B cell (primary cell): ENCODE data around the gene NBEAL2.

ENCODE experiments used
- CTCF ChIP-seq: fragments of 200-600 bp; IDR thresholded peaks from one replicate; pipeline ENCODE4 v1.8.0; 2022; ENCODE audit warnings: antibody characterized with exemption, mild to moderate bottlenecking
- EZH2 ChIP-seq: IDR thresholded peaks from 2 replicates; pipeline ENCODE4 v1.6.1; 2012; ENCODE audit warnings: borderline replicate concordance, low read depth, mild to moderate bottlenecking, moderate library complexity, low read length; ENCODE audit not compliant: insufficient read depth, poor library complexity, severe bottlenecking

GRCh38 chr3:46999516-47000197 lies 20.2 kb downstream of the NBEAL2 start:
- TF ChIP-seq CTCF (no peak), EZH2 (no peak)
